HG02763 (cell line): ENCODE data around the gene TNFRSF4.

Experiments
- ATAC-seq: cut with Tn5 transposase; IDR thresholded peaks from one replicate; pipeline ENCODE4 v1.9.1; 2021; ENCODE audit warnings: mild to moderate bottlenecking, moderate library complexity; ENCODE audit not compliant: unreplicated experiment

TNFRSF4 gene

DNA sequence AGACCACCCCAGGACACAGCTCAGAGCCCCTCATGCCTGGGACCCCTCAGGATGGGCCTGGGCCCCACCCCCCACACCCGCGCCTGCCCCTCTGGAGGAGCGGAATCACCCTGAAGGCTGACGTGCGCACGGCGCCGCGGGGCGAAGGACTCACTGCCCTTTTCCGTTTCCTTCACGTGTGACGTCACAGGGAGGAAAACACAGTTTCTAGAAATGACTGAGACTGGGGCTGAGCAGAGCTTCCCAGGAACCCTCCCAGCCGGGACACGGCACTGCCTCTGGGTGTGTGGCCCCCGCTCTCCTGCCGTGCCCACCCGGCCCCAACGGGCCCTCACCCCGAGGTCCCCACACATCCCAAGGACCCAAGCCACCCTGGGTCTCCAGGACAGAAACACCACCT, 5.4 kb upstream of the TNFRSF4 start:
- ATAC-seq, result no peak

DNA sequence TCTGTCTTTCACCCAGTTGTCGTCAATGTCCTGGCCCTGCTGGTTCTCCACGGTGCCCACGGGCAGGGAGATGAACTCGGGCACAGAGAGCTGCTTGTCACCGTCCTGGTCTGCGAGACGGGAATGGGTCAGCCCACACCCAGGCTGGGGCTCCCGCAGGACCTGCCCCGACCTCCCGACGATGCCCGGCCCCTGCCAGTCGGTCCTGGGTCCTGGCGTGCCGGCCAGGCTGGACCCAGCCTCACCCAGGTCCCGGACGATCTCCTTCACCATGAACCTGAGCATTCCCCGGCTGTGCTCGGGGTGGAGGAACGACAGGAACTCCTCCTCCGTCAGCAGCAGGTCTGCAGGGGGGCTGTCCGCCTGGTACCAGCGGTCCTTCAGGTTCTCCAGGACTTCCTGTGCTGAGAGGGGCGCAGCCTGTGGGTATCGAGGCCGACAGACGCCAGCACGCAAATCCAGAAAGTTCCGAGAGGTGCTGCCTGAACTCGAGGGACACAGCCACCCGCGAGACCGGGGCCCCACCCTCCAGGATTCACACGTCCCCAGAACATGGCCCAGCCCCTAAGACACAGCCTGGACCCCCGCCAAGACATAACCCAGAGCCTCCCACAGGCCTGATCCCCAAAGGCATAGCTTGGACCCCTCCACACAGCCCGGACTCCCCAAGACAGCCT, 4.7 kb upstream of the TNFRSF4 start:
- ATAC-seq, result no peak

DNA sequence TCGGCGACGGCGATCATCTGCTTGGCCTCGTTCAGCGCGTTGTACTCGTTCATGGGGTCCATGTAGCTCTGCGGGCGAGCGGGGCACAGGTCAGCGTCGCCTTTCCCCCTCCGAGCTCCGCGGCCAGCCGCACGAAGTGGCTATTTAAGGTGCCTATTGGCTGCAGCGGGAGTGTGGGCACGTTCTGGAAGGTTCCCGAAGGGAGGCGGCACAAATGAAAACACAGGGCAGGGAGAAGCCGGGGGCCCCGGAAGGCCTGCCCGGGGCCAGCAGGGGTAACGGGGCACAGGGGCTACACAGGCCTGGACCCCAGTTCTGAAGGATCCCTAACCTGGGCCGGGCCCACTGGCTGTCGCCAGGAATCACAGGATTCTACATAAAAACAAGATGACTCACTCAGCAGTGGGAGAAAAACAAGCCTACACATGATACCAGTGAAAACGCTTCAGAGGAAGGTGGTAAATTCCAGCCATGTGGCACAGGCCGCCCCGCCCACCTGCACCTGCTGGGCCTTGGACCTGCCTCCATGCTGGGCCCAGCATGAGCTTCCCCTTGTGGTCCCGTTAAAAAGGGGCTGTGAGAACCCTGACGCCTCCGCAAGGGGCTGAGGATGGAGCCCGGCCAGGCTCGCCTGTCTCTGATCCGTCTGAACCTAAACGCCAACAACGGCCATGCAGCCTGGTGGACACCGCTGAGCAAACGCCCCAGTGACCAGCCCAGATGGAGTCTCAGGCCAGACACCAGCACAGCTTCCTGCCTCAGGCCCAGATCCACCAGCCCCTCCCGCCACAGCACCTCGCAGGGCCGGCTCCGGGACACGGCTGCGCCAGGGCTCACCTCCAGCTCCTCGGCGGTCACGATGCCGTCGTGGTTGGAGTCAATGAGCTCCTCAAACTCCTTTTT, 3.9 kb upstream of the TNFRSF4 start:
- ATAC-seq, result no peak

DNA sequence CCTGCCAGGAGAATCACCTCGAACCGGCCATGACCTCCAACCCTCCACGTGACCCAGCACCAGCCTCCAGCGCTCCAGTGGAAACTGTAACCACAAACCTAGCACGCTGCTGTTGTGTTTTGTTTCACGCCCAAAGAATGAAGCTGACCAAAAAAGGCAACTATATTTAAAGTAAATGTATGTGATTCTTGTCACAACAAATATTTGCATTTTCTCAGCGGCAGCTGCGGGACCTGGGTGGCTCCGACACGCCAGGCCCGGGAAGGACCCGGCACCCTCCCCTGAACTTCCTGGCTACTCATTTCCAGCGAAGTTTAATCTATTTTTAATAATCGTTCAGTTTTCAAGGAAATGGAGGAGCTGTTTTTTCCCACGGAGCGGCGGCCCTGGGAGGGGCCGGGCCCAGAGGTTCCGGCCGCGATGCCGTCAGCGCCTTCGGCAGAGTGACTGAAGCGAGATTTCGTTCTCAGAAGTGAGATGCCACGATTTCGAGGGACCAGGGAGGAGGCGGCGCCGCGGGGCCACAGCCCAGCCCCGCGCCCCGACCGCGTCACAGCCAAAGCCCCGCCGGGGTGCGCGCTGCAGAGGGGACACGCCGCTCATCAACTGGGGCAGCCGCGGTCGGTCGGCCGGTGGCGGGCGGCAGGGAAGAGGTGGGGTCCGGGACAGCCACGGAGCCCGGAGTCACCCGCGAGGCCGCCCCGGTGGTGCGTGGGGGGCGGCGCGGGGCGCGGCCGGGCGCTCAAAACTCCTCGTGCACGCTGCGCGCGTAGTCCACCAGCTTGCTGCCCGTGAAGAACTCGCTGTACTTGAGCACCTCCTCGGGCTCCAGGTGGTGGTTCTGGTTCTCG, 3.0 kb upstream of the TNFRSF4 start:
- no peak for ATAC-seq

DNA sequence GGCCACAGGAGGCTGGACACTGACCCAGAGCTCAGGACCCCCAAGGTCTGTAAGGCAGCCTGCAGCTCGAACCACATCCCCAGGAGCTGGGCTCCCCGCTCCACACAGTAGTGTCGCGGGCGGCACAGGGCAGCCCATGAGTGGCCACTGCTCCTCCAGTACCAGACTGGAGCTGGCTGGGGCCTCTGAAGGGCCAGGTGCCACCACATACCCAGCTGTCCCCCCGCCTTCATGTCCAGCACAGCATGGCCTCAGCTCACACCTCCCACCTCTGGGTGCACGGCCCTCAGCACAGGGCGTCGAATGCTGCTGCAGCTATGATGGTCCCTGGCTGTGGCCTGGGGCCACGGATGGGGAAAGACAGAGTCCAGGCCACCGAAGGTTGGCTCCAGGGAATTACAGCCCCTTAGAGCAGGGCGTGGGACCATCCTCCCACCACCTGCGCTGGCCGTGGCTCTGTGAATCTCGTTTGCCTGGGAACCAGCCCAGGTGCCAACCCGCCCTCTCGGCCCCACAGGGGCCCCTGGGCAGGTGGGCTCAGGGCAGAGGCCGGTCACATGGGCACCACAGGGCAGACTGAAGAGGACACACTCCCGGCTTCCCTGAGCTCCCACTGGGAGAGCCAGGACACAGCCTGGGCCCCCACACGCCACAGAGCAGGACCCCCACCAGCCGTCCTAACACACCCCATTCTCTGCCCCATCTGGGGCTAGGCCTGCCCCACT, 2.1 kb upstream of the TNFRSF4 start:
- ATAC-seq, result no peak

DNA sequence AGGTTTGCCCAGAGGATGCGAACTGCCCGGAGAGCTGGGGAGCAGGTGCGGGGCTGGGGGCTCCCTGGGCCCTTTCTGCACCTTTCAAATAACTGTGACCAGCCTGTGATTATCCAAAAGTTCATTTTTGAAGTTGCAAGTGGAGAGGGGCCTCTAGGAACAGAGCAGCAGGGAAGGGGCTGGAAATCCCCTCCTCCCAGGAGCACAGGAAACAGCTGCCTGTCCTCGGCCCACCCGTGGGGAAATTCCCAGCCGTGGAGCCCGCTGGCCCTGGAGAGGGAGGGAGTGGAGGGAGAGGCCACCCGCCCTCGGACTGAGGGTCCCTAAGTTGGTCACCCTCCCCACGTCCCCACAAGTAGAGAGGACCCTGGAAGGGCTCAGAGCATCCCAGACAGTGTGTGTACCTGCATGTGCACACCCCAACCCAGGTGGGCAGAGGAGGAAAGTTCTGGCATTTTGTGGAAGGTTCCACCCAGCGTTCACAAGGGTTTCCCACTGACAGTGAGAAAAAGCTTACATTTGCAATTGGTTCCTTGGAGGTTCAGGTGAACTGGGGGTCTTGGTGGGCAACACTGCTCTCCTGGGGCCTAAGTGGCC, 1.2 kb upstream of the TNFRSF4 start:
- ATAC-seq, result no peak

DNA sequence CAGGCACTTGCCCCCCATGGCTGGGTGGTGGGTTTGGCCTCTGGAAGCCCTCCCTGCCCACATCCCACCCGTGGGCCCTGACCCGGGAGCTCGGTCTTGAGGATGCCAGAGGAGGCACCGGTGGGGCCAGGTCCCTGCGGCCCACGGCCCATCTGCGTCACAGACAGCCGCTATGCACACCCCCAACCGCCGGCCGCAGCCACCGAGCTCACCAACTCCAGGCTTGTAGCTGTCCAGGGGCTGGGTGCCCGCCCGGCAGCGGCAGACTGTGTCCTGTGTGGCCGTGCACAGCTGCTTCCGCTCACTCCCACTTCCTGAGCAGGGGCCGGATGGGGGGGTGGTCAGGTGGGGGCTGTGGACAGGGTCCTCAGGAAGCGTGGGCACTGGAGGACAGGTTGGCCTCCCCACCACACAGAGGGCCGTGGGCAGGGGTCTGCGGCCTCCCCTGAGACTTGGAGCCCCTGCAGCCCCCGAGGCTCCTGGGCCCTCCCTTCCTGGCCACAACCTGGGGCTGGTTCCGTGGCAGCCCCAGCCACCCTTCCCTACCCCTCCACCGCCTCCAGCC, 1.1 kb downstream of the TNFRSF4 start:
- ATAC-seq, result no peak

DNA sequence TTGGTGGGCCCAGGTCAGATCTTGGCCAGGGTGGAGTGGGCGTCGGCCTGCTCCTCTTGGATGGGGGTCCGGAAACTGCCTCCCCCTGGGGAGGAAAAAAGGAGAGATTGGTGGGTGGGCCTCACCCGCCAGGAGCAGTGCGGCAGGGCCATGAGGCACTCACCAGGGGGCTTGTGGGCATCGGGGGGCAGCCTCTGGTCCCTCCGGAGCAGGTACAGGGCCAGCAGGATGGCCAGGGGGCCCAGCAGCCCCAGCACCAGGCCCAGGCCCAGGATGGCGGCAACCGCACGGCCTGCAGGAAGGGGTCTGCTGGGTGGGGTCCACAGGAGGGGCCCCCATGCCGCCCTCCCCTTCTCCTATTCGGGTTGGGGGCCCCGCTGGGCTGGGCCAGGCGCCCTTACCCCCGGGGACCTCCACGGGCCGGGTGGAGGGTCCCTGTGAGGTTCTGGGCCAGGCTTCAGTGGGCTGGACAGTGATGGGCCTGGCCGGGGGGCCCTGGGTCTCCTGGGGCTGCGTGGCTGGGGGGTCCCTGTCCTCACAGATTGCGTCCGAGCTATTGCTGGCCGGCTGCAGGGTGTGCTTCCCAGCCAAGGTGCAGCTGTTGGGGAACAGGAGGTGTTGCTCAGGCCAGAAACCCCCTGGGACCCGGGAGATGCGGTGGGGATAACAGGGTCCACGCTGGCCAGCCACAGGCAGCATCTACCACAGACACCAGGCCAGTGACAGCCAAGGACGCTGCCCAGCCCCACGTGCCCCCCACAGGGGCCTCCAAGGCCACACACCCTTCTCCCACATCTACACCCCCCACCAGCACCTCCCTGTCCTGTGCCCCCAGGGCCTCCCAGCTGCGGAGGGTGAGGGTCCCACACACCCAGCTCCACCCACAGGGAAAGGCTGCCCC, 2.2 kb downstream of the TNFRSF4 start:
- no peak for ATAC-seq

DNA sequence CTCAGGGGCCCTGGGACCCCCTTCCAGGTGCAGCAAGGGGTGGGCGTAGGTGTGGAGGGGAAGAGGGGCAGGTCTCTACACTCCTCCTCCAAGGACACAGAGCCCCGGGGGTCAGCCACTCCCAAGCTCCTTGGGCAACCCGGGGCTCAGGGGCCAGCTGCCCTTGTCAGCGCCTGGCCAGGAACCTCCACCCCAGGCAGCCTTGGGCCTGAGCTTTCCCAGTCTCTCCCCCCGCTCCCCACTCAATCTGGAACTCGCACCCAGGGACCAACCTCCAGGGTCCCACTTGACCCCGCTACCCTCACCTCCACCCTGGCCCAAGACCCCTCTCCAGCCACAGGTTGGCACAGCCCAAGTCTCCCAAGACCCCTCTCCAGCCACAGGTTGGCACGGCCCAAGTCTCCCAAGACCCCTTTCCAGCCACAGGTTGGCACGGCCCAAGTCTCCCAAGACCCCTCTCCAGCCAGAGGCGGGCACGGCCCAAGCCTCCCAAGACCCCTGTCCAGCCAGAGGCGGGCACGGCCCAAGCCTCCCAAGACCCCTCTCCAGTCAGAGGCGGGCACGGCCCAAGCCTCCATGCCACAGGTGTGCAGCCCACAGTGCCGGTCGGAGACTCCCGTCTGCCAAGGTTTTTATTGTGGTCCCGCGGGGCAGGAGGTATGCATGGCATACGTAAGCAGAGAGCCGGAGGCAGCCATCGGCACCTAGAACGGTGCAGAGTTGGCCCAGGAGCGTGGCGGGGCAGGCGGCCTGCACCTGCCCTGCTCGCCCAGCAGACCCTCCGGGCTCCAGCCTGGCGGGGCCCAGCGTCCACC, 3.0 kb downstream of the TNFRSF4 start:
- no peak for ATAC-seq

DNA sequence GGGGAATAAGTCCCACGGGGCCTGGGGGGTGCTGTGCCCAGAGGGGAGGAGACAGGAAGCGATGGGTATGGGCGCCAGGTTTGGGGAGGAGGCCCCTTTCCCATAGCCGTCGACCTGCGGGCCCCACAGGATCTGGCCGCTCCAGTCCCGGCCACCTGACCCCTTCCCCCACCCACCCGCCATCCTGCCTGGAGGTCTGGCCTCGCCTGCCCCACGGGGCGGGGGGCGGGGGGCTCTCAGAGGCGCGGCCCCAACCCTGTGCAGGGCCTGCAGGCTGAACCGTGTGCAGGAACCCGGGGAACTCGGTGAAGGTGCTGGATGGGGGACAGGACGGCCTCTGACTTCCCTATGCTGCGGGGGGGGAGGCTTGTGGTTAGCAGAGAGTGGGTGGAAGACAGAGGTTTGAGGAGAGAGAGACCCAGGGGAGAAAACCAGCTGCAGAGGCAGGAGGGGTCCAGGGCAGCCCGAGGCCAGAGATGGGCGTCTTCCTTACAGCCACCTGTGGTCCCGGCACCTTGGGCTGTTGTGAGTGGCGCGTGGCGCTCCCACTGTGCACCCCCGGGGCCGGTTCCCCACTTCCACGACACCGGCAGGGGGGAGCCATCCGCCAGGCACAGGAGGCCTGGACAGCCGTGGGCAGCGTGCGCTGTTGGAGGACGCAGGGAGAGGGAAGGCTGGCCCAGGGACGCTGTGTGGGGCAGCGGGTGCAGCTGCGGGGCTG, 5.1 kb downstream of the TNFRSF4 start:
- no peak for ATAC-seq

DNA sequence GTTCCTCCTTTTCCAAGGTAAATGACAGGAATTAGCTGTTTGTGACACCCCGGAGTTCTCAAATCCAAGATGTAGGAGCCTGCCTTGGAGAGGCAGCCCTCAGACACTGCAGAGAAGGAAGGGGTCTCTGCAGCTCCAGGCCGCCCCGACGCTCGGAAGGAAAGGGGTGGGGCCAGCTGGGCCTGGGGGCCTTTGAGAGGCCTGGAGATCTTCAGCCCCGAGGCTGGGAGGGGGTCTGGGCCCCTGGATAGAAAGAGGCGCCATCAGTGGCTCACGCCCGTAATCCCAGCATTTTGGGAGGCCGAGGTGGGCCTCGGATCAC, 6.4 kb downstream of the TNFRSF4 start:
- ATAC-seq, result no peak

DNA sequence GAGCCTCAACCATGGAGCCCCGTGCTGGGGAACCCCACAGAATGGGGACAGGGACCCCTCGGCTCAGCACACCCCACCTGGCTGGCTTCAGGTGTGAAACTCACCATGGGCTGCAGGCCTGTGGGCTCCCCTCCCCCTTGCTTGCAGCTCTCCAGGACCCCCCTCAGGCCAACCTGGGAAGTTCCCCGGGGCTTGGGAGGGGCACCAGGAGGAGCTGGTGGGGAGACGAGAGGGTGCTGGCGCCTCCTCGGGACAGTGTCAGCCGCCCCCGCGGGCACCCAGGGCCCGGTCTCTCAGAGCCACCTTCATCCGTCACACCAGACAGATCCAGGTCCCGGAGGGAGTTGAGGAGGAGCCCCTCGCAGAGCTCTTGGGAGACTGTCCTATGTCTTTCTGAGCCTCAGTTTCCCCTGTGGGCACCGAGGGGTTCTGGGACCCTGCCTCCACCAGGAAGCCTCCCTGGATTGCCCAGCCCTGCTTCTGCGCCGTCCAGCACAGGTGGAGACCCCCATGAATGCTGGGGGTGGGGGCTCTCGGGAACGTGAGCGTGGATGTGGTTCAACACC, 6.9 kb downstream of the TNFRSF4 start:
- no peak for ATAC-seq

DNA sequence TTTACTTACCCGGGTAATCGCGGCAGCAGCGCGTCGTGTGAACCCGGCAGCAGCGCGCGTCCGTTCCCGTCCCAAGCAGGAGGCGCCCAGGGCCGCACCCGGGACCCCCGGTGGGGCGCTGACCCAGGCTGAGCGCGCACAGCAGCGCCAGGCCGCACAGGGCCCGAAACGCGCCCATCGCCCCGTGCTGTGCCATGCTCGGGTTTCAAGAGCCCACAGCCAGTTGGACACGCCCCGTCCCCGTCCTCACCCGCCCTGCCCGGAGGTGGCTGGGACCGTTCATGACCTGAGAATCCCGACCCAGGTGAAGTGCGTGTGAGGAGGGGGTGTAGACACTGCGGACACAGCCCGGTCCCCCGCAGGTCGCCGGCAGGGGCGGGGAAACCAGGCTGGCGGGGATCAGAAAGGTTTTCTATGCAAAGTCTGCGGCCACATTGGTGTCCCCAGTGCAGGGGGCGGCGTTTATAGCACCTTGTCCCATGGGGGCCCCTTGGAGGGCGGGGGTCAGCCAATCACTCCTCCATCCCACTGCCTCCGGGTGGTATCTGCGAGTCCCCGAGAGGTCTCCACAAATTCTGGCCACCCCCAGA, 7.5 kb downstream of the TNFRSF4 start, which contains the start of gene TNFRSF18:
Gene TNFRSF18 (minus strand): TSS at position 217 of the 590 bp plus-strand sequence. CDS start 21 bp downstream, at position 196.
- ATAC-seq, result no peak

DNA sequence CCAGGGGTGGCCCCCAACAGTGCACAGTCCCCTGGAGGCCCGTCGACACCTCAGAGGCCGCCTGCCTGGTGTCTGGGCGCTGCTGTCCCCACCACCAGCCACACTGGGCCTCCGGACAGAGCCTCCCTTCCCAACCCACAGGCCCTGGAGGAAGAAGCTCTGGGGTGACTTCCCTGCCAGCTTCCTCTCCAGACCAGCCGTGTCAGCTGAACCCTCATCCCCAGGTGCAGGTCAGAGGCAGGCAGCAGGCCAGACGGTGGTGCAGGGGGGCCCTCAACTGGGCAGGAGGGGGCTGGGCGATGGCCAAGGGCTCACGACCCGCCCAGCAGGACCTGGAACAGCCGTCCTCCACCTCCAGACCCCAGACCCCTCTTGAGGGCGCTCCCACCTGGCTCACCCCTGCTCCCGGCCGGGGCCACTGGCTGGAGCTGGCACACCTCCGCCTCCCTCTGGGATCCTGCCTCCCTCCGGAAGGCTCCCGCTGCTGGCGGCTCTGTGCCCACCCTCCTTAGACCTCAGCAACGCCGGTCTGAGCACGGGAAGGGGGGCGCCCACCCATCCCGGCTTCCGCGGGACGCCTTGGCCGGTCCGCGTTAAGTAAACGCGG, 8.1 kb downstream of the TNFRSF4 start:
- ATAC-seq, result no peak

DNA sequence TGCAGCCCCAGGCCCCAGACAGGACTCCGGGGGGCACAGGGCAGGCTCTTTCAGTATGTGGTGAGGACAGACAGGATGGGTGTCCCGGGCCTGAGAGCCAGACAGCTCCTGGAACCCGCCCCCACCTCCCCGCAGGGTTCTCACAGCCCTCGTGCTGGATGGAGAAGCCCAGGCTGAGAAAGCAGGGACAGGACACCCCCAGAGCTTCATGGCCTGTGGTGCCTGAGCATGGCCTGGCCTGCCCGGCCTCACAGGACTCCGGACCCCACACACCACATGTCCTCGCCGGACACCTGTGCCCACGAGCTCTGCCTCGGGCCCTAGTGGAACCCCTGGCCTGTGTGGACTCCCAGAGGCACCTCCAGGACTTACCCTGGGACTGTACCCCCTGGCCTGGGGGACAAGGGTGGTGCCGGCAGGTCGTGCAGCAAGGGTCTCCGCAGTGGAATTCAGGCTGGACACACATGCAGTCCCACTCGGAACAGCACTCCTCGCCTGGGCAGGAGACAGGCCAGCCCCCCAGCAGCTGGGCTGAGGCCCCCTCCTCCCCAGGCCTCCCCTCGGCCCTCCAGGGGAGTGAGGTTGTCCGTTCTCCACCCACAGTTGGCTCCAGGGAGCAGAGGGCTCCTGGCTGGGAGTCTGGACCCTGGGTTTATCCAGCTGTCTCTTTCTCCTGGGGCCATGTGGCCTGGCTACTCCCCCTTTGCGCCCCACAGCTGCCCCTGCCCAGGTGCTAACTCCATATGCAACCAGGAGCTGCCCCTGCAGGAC, 8.8 kb downstream of the TNFRSF4 start:
- no peak for ATAC-seq
